Neural progenitor cell (in vitro differentiated cells): Measurements from ENCODE around the gene NIPSNAP3A.

Experiments
- CTCF ChIP-seq: fragments of 200-600 bp; sonication (generic); IDR thresholded peaks from 2 replicates; pipeline ENCODE4 v1.5.1; 2017; ENCODE audit warnings: antibody characterized with exemption, mild to moderate bottlenecking
- EZH2phosphoT487 ChIP-seq: fragments of 200-600 bp; sonication (generic); IDR thresholded peaks from 2 replicates; pipeline ENCODE4 v1.6.1; 2017; ENCODE audit warnings: antibody characterized with exemption

GRCh38 chr9:104765138-104765537, 17.7 kb downstream of the NIPSNAP3A start:
- TF ChIP-seq CTCF (no peak), EZH2phosphoT487 (no peak)
